Measurements from ENCODE around the gene RPTN. TPM values are rescaled to one million over a fixed set of nuclear protein-coding genes. Genes with fewer than 3 reads are reported as not detected.

RPTN gene
- 0.02 TPM in 1 of 5 replicates, not detected in the others for total RNA-seq (2022; extraction: Qiagen RNA extraction)

GRCh38 chr1:152159144-152159543 lies at the start of gene RPTN:
Gene RPTN (minus strand): TSS chr1:152159228. CDS start chr1:152157889, 1,339 bp downstream.

GRCh38 chr1:152115344-152115743 lies 43.7 kb downstream of the RPTN start, which contains the start of gene TCHH:
Gene TCHH (minus strand): TSS chr1:152115444. CDS start chr1:152114080, 1,364 bp downstream.

Other genes starting within 250 kb of the RPTN start
- 13.2 to 14.3 TPM (median 13.6 TPM) in 5 replicates for gene THEM4, start 249.7 kb downstream of the RPTN start, total RNA-seq (2022; extraction: Qiagen RNA extraction)
- gene S100A10, start 165.4 kb downstream of the RPTN start, total RNA-seq (2022; extraction: Qiagen RNA extraction): 2,531 to 3,155 TPM (median 2,621 TPM) in 5 replicates
- 1,800 to 1,985 TPM (median 1,837 TPM) in 5 replicates for gene S100A11, start 122.2 kb downstream of the RPTN start, total RNA-seq (2022; extraction: Qiagen RNA extraction)
- gene TCHHL1, start 70.2 kb downstream of the RPTN start, total RNA-seq (2022; extraction: Qiagen RNA extraction): not detected in 5 replicates
- 0.25 to 0.33 TPM (median 0.26 TPM) in 5 replicates for gene TCHH, start 43.8 kb downstream of the RPTN start, total RNA-seq (2022; extraction: Qiagen RNA extraction)
- gene HRNR, start 65.0 kb upstream of the RPTN start, total RNA-seq (2022; extraction: Qiagen RNA extraction): not detected in 5 replicates
- under 0.01 to 0.01 TPM (median 0.01 TPM) in 4 of 5 replicates, not detected in the other for gene FLG, start 166.0 kb upstream of the RPTN start, total RNA-seq (2022; extraction: Qiagen RNA extraction)
- gene FLG2, start 200.8 kb upstream of the RPTN start, total RNA-seq (2022; extraction: Qiagen RNA extraction): not detected in 5 replicates